ENCODE results near the gene CLIC5. TPM values are rescaled to one million over a fixed set of nuclear protein-coding genes. Genes with fewer than 3 reads are reported as not detected.
A peak's percentile ranks its signal among the peaks of the same experiment; 100 is the strongest.

The CLIC5 gene
- total RNA-seq, 4 donors from 2014 or later = under 0.01 to 5.1 (median 1.5) TPM

- Histone ChIP-seq H3K27me3 (no peaks in the 10 kb centered on the region), H3K4me3 (no peak overlapping the region), H3K27ac (no peak overlapping the region), H3K9me3 (no peaks in the 10 kb centered on the region), H3K4me1 (no peaks in the 10 kb centered on the region), H3K36me3 (no peaks in the 10 kb centered on the region)
- DNase-seq = no peak
- TF ChIP-seq POLR2A (IDR thresholded peaks at IDR 0.05) = no peak
- TF ChIP-seq, protein P1, sequence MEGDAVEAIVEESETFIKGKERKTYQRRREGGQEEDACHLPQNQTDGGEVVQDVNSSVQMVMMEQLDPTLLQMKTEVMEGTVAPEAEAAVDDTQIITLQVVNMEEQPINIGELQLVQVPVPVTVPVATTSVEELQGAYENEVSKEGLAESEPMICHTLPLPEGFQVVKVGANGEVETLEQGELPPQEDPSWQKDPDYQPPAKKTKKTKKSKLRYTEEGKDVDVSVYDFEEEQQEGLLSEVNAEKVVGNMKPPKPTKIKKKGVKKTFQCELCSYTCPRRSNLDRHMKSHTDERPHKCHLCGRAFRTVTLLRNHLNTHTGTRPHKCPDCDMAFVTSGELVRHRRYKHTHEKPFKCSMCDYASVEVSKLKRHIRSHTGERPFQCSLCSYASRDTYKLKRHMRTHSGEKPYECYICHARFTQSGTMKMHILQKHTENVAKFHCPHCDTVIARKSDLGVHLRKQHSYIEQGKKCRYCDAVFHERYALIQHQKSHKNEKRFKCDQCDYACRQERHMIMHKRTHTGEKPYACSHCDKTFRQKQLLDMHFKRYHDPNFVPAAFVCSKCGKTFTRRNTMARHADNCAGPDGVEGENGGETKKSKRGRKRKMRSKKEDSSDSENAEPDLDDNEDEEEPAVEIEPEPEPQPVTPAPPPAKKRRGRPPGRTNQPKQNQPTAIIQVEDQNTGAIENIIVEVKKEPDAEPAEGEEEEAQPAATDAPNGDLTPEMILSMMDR (IDR thresholded peaks at IDR 0.05) = no peak
- intact Hi-C loops (cut with DNase I; ENCODE audit: low total_unique reads) = loop anchor here (5.0 kb wide), 1 partner anchor 1469 kb away; no protein-coding TSS in a partner anchor
These were observed 84.4 kb downstream of the CLIC5 start for GRCh38 chr6:45931232-45931631.

DNA sequence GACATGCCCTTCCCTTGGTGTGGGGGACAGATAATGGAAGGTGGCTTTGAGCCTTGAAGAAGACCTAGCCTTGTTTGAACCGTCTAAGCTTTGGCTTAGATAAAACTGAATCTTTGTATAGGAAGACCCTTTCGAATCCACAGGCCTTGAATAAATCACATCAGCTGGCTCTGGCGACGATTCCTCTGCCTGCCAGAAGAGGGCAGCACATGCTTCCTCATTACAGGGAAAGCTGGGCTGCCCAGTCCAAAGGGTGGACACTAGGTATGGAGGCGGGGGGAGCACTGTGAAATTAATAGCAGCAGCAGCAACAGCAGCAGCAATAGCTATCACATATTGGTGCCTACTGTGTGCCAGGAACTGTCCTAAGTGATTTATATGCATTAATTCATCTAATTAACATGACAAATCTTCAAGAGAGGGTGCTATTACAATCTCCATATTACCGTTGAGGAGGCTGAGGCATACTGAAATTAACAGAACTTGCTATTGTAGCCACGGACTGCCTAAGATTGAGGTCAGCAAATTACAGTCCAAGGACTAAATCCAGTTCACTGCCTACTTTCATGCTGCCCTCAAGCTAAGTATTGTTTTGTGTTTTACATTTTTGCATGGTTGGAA is 85.1 kb downstream of the CLIC5 start:
- intact Hi-C loops (cut with DNase I; ENCODE audit: low total_unique reads) = loop anchor here (5.0 kb wide), 1 partner anchor 1468 kb away; no protein-coding TSS in a partner anchor
- no peaks in the 10 kb centered on the region for H3K36me3 ChIP-seq
- no peak overlapping the region for H3K4me3 ChIP-seq
- TF ChIP-seq POLR2A (IDR thresholded peaks at IDR 0.05) = no peak
- TF ChIP-seq, protein P1 (IDR thresholded peaks at IDR 0.05) = peak; percentile 72 to 87 (median 84)
- H3K4me1 ChIP-seq = no peaks in the 10 kb centered on the region
- H3K9me3 ChIP-seq = no peaks in the 10 kb centered on the region
- H3K27ac ChIP-seq = no peak overlapping the region
- no peaks in the 10 kb centered on the region for H3K27me3 ChIP-seq
- peak; percentile 44 to 59 for DNase-seq

DNA sequence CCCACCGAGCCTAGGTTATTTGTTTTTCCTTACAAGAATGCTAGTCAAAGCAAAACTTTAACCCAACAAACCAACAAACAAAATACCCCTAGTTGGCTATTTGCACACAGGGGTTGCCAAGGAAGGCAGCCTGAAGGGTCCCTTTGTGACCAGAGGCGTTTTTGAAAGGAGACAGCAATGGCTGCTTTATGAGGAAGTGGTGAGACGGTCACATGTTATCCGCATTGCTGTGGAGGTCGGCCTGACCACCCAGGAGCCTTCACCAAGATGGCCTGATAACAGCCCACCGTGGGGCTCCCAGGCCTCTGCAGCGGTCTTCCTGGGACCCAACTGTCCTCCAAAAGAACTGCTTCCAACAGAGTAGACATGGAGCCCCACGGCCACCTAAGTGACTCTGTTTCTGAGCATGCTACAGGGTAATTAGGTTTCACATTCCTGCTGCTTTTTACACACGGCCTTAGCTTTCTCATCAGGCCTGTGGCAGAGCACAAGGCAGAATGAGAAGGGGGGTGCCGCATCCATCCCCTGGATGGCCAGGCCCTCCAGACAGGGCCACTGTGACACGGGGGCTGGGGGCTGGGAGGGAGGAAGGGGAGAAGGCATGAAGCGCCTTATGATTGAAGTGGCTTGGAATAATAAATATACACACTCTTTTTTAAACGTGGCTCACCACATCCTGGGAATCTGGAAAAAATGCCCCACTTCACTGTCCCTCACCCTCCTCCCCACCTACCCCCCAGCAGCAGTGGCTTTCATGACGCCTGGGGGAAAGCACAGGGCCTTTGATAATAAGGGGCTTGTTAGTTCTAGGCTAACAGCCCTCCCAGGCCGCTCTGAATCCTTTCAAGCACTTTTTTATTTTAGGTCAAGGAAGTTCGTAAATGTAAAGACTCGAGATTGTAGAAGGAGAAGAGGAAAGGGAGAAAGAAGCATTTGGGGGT is 86.0 kb downstream of the CLIC5 start:
- H3K27me3 ChIP-seq = no peaks in the 10 kb centered on the region
- H3K27ac ChIP-seq = no peak overlapping the region
- H3K4me3 ChIP-seq = no peak overlapping the region
- no peaks in the 10 kb centered on the region for H3K4me1 ChIP-seq
- H3K36me3 ChIP-seq = no peaks in the 10 kb centered on the region
- TF ChIP-seq, protein P1 (IDR thresholded peaks at IDR 0.05) = no peak
- no peak for TF ChIP-seq POLR2A (IDR thresholded peaks at IDR 0.05)
- DNase-seq = no peak
- intact Hi-C loops (cut with DNase I; ENCODE audit: low total_unique reads) = loop anchor here (5.0 kb wide), 1 partner anchor 1467 kb away; no protein-coding TSS in a partner anchor
- H3K9me3 ChIP-seq = no peaks in the 10 kb centered on the region

DNA sequence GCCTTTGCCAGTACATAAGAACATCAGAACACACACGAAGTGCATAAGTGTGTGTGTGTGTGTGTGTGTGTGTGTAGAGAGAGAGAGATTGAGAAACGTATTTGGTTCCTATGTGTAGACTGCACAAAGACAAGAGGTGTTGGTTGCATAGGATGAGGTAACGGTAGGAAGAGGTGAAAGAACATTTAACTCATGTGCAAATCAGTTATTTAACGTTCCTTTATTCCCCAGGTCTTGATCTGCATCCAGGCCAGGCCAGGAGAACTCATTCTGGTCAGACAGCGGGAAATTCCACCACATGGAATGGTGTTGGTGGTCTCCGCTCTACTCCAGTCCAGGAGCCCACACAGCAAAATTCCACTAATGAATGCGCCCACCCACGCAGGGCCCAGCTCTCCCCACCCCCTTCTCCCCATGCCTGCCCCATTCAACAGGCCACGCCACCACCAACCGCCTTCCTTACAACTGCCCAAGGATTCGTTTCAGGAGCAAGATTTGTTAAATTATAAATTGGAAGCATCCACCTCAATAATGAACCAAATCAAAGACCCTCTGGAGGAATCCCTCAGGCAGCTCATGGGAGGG is 86.8 kb downstream of the CLIC5 start:
- no peak overlapping the region for H3K4me3 ChIP-seq
- no peaks in the 10 kb centered on the region for H3K36me3 ChIP-seq
- H3K4me1 ChIP-seq = no peaks in the 10 kb centered on the region
- no peak for DNase-seq
- no peaks in the 10 kb centered on the region for H3K9me3 ChIP-seq
- no peak overlapping the region for H3K27ac ChIP-seq
- intact Hi-C loops (cut with DNase I; ENCODE audit: low total_unique reads) = no loop called here
- no peaks in the 10 kb centered on the region for H3K27me3 ChIP-seq
- TF ChIP-seq, protein P1 (IDR thresholded peaks at IDR 0.05) = no peak
- no peak for TF ChIP-seq POLR2A (IDR thresholded peaks at IDR 0.05)
